ENCODE measurements around the gene IL17C. TPM values are rescaled to one million over a fixed set of nuclear protein-coding genes. Genes with fewer than 3 reads are reported as not detected.

IL17C gene
- total and polyA plus RNA-seq, 4 donors = not detected

DNA sequence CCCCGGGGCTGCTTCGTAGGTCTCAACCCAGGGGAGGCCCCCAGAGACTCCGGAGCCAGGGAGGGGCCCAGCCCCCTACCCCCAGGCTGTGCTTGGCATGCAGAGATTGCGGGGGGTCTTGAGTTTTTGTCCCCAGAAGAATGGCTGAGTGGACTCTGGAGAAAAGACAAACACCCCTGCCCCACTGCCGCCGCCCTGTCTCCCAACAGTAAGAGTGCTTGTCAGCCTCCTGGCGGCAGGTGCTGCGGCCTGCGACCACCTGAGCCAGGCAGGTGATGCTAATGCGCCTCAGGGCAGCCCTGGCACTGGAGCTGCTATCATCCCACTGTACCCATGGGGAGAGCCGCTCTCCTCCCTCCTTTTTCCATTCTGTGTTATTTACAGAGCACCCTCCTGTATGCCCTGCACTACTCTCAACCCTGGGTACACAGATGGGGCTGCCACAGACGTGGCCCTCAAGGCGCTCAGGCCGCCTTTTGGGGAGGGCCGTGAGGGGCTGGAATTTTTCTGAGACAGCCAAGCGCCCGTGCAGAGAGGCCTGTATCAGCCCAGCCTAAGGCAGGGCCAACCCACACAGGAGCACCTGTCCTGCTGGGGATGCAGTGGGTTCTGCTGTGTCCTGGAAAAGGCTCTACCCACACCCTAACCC lies 2.6 kb upstream of the IL17C start:
- H3K4me3 ChIP-seq (ENCODE audit: low read depth in 1 of 3, low read length in 3 of 3) = no peak overlapping the region
- DNase-seq (ENCODE audit: low spot score) = no peak
- TF ChIP-seq, protein P1, sequence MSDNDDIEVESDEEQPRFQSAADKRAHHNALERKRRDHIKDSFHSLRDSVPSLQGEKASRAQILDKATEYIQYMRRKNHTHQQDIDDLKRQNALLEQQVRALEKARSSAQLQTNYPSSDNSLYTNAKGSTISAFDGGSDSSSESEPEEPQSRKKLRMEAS (IDR thresholded peaks at IDR 0.05) = no peak
- no peak for TF ChIP-seq SP1 (IDR thresholded peaks at IDR 0.05)
- H3K9ac ChIP-seq (ENCODE audit: low read depth in 1 of 2, low read length in 2 of 2) = no peak overlapping the region
- peaks cover 0 to 3% (median under 1%) of the 10 kb centered on the region in 4 donors for H3K27me3 ChIP-seq (ENCODE audit: control insufficient read depth in 4 of 4, insufficient read depth in 4 of 4, low read length in 3 of 4)
- H3K9me3 ChIP-seq (ENCODE audit: control insufficient read depth in 4 of 4, low read length in 3 of 4) = no peaks in the 10 kb centered on the region
- H3K36me3 ChIP-seq (ENCODE audit: control insufficient read depth in 4 of 4, insufficient read depth in 3 of 4, low read depth in 1 of 4, low read length in 3 of 4) = peaks cover 2 to 16% (median 8%) of the 10 kb centered on the region in 4 donors
- H3K27ac ChIP-seq (ENCODE audit: low read depth in 1 of 2, low read length in 2 of 2) = no peak overlapping the region
- H3K4me1 ChIP-seq (ENCODE audit: control insufficient read depth in 4 of 4, insufficient read depth in 4 of 4, low read length in 3 of 4) = peaks cover 0 to 4% (median 0%) of the 10 kb centered on the region in 4 donors
- WGBS = 94% methylated on average over 17 of the region's 17 CpGs

DNA sequence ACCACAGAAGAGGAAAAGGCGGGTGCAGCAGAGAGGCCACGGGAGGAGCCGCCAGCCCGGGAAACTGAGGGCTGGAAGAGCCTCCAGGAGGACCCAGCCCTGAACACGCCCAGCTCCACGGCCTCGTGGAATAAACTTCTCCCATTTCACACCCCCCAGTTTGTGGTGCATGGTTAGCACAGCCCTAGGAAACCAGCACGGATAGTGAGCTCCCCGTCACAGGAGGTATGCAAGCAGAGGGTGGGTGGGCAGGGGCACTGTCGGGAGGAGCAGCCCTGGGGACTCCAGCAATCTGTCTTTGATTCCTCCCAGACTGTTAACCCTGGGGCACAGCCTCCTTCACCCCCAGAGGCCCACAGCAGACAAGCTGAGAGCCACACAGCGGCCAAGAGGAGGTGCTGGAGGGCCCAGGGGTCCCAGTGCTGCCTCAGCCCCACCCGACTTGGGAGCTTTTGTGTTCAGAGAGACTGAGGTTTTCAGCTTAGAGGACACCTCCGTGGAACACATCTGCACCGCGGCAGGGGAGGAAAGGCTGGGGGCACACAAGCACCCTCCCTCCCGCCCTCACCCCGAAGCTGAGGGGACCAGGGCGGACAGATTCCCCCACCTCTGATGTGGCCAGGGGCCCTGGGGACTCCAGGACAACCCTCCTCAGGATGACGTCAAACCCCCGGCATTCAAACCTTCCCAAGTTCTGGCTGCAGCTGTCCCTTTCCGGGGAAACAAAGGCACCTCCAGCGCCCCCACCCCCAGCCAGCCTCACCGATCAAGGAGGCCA lies 1.7 kb upstream of the IL17C start:
- H3K27me3 ChIP-seq (ENCODE audit: control insufficient read depth in 4 of 4, insufficient read depth in 4 of 4, low read length in 3 of 4) = peaks cover 0 to 3% (median under 1%) of the 10 kb centered on the region in 4 donors
- no peak for DNase-seq (ENCODE audit: low spot score)
- H3K27ac ChIP-seq (ENCODE audit: low read depth in 1 of 2, low read length in 2 of 2) = no peak overlapping the region
- WGBS = 82% methylated on average over 23 of the region's 23 CpGs
- TF ChIP-seq HNF4A (conservative IDR thresholded peaks at IDR 0.05) = no peak
- TF ChIP-seq, protein P2, sequence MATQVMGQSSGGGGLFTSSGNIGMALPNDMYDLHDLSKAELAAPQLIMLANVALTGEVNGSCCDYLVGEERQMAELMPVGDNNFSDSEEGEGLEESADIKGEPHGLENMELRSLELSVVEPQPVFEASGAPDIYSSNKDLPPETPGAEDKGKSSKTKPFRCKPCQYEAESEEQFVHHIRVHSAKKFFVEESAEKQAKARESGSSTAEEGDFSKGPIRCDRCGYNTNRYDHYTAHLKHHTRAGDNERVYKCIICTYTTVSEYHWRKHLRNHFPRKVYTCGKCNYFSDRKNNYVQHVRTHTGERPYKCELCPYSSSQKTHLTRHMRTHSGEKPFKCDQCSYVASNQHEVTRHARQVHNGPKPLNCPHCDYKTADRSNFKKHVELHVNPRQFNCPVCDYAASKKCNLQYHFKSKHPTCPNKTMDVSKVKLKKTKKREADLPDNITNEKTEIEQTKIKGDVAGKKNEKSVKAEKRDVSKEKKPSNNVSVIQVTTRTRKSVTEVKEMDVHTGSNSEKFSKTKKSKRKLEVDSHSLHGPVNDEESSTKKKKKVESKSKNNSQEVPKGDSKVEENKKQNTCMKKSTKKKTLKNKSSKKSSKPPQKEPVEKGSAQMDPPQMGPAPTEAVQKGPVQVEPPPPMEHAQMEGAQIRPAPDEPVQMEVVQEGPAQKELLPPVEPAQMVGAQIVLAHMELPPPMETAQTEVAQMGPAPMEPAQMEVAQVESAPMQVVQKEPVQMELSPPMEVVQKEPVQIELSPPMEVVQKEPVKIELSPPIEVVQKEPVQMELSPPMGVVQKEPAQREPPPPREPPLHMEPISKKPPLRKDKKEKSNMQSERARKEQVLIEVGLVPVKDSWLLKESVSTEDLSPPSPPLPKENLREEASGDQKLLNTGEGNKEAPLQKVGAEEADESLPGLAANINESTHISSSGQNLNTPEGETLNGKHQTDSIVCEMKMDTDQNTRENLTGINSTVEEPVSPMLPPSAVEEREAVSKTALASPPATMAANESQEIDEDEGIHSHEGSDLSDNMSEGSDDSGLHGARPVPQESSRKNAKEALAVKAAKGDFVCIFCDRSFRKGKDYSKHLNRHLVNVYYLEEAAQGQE (IDR thresholded peaks at IDR 0.05) = no peak
- TF ChIP-seq, protein P3, sequence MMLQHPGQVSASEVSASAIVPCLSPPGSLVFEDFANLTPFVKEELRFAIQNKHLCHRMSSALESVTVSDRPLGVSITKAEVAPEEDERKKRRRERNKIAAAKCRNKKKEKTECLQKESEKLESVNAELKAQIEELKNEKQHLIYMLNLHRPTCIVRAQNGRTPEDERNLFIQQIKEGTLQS (IDR thresholded peaks at IDR 0.05) = no peak
- TF ChIP-seq, protein P4, sequence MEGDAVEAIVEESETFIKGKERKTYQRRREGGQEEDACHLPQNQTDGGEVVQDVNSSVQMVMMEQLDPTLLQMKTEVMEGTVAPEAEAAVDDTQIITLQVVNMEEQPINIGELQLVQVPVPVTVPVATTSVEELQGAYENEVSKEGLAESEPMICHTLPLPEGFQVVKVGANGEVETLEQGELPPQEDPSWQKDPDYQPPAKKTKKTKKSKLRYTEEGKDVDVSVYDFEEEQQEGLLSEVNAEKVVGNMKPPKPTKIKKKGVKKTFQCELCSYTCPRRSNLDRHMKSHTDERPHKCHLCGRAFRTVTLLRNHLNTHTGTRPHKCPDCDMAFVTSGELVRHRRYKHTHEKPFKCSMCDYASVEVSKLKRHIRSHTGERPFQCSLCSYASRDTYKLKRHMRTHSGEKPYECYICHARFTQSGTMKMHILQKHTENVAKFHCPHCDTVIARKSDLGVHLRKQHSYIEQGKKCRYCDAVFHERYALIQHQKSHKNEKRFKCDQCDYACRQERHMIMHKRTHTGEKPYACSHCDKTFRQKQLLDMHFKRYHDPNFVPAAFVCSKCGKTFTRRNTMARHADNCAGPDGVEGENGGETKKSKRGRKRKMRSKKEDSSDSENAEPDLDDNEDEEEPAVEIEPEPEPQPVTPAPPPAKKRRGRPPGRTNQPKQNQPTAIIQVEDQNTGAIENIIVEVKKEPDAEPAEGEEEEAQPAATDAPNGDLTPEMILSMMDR (IDR thresholded peaks at IDR 0.05; ENCODE audit: low read depth, low read length, missing input control) = no peak
- TF ChIP-seq GABPA (IDR thresholded peaks at IDR 0.05 in 1 of 2, conservative IDR thresholded peaks at IDR 0.05 in 1 of 2) = no peak
- TF ChIP-seq RAD21 (IDR thresholded peaks at IDR 0.05) = no peak
- H3K9ac ChIP-seq (ENCODE audit: low read depth in 1 of 2, low read length in 2 of 2) = no peak overlapping the region
- no peak overlapping the region for H3K4me3 ChIP-seq (ENCODE audit: low read depth in 1 of 3, low read length in 3 of 3)
- H3K4me1 ChIP-seq (ENCODE audit: control insufficient read depth in 4 of 4, insufficient read depth in 4 of 4, low read length in 3 of 4) = peaks cover 0 to 4% (median 0%) of the 10 kb centered on the region in 4 donors
- no peaks in the 10 kb centered on the region for H3K9me3 ChIP-seq (ENCODE audit: control insufficient read depth in 4 of 4, low read length in 3 of 4)
- peaks cover 0 to 9% (median 3%) of the 10 kb centered on the region in 4 donors for H3K36me3 ChIP-seq (ENCODE audit: control insufficient read depth in 4 of 4, insufficient read depth in 3 of 4, low read depth in 1 of 4, low read length in 3 of 4)
